ENCODE measurements around the gene CFAP92.
"Not testable (repeated sequence)": the region's sequence is repeated elsewhere in the genome, so short reads cannot be mapped to it uniquely, and the experiment has no call there.

CFAP92 gene

DNA sequence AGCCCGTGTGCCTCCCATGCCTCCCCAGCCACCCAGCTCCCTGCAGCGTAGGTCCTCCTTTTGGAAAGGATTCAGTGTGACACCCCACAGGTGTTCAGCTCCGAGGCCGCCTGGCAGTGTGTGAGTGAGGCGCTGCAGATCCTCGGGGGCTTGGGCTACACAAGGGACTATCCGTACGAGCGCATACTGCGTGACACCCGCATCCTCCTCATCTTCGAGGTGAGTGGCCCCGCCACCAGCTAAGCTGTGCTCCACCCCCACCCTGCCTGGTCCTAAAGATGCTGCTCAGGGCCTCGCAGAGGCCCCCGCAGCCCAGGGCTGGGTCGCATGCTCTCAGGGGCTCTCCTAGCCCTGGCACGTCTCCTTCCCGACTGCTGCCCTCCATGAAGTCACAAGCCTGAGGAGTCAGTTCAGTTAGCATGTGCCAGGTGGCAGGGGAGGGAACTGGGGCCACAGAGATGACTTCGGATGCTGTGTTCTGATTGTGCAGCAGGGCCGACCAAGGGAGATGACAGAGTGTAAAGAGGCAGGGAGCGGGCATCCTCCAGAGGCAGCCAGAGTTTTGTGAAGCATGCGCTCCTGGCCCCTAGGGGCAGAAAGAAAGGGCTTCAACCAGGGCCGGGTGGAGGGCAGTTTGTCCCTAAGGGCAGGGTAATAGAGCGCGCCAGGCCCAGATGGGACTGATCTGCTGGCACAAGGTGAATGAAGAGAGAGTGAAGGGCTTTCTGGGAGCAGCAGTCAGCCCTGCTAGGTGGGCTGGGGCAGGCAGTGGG is 87.7 kb downstream of the CFAP92 start:
- in situ Hi-C loops (cut with MboI; ENCODE audit: low sequenced_read_pairs), result no loop called here

DNA sequence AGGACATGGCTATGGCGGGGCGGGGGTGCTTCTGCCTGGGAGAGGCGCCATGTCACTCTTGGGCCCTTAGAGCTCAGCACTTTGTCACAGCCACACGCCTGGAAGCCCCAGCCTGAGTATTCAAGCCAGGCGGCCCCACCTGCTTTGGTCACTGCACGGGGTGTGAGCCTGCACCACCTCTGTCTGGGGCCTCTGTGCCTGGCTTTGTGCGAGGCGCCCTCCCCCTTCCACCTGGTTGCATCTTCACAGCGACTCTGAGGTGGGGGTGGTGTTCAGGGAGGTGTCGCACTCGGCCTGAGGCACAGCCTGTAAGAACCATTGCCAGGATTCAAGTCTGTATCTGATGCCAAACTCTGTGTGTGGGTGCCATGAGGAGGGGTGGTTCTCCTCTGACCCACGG is 90.4 kb downstream of the CFAP92 start:
- in situ Hi-C loops (cut with MboI; ENCODE audit: low sequenced_read_pairs), result no loop called here

DNA sequence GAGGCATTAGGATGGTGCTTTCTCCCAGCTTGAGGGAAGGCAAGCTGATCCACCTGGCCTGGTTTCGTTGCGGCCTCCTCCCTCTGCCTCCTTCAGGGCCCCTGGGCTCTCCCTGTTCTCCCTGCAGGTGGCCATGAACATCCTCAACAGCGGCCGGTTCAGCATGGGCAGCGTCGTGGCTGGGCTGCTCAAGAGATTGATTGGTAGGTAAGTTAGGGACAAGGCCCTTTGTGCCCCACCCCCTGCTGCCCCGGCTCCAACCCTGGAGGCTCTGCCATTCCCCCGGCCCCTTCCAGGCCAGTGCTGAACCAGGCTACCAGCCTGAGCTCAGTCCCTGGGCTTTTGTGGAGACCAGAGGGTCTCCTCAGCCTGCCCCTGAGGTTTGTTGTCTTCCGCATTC is 91.5 kb downstream of the CFAP92 start:
- in situ Hi-C loops (cut with MboI; ENCODE audit: low sequenced_read_pairs), result no loop called here

DNA sequence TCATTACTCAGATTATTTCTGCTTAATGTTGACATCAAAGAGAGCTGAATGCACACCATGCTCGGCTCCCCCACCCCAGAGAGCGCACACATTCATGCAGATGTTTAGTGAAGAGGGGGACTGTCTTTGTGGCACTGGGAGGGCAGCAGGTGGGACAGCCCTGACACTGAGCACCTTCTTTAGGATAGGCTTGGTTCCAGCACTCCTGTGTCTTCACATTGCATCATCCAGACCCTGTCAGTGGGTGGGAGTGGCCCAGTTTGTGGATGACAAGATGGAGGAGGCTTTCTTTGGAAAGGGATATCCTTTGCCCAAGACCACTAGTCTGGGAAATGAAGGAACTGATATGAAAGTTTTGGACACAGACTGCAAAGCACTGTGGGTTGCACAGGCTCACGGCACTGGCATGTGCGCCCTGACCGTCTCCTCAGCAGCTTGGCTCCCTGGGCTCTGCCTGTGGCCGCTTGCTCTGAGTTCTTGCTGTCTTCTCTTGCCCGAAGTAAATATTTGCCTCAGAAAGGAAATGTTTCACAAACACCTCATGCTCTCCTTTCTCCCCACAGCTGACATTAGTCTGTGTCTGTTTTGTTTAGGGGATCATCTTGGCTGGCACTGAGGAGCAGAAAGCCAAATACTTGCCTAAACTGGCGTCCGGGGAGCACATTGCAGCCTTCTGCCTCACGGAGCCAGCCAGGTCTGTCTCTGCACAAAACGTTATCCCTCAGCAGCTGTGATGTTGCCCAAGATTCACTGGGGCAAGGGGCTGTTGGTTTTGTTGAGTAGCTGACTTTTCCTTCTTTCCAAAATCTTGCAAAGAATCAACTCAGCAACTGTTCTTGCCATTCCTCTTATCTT is 97.8 kb downstream of the CFAP92 start:
- in situ Hi-C loops (cut with MboI; ENCODE audit: low sequenced_read_pairs), result no loop called here

DNA sequence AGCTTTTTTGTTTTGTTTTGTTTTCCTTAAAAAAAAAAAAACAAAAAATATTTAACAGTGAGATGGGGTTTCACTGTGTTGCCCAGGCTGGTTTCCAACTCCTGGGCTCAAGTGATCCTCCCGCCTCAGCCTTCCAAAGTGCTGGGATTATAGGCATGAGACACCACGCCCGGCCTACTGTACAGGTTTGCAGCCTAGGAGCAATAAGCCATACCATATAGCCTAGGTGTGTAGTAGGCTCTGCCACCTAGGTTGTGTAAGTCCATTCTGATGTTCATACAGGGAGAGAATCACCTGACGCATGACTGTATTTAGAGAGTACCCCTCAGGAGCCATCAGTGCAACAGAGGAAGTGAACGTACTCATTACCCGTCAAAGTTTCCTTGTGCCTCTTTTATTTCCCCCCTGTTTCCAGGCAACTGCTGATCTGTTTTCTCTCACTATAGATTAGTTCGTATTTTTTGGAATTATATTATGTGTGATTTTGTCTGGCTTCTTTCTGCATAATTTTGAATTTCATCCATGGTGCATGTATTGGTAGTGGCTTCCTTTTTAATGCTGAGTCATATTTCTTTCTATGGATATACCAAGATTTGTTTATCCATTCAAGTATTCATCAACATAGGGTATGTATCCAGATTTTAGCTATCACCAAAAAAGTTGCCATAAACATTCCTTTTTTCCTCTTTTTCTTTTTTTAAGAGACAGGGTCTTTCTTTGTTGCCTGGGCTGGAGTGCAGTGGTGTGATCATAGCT is 104.6 kb downstream of the CFAP92 start:
- in situ Hi-C loops (cut with MboI; ENCODE audit: low sequenced_read_pairs), result no loop called here

DNA sequence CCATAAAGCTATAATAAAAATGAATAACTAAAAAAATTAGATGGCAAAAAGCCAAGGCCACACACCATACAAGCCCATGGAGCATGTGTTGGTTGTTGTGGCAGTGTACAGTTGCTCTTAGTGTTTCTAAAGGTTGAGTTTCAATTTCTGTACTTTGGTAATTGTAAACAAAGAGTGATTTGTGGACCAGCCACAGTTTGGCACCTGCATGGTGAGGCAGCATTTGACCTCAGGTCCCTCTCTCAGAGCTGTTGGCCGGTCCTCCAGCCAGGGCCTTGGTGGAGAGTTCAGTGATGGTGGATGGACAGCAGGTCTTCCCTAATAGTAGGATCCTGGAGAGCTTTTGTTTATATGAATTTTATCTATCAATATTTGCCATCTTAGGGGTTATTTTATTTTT is 108.9 kb downstream of the CFAP92 start:
- in situ Hi-C loops (cut with MboI; ENCODE audit: low sequenced_read_pairs), result no loop called here

DNA sequence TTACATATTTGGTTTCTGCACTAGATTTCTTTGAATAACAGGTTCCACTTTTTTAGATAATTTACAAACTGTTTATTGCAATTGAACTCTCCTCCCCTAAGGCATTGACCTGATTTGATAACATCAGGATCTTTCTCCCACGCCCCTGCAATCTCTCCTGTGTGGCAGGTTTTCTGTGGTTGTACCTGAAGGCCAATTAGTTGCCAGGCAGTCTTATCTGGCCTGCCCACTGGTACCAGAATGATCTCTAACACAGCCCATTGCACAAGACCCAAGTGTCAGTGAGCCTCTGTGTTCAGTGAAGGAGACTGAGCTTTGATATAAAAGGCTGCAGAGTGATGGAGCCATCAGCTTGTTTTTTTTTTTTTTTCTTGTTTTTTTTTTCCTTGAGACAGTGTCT is 111.2 kb downstream of the CFAP92 start:
- in situ Hi-C loops (cut with MboI; ENCODE audit: low sequenced_read_pairs), result no loop called here

DNA sequence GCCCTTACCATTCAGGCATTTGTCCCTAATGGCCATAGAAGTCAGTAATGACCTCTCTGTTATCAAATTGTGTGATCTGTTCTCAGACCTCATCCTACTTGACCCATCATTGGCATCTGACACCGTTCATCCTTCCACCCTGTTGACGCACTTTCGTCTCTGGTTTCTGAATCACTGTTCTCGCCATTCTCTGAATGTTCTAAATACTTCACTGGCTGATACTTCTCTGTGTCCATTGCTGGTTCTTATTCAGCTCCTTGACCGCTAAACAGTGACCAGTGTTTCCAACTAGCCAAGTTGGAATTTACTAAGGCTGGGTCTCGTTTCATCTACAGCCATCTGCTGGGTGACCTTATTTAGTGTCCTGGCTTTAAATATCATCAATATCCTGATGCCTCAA is 112.3 kb downstream of the CFAP92 start:
- in situ Hi-C loops (cut with MboI; ENCODE audit: low sequenced_read_pairs), result no loop called here

DNA sequence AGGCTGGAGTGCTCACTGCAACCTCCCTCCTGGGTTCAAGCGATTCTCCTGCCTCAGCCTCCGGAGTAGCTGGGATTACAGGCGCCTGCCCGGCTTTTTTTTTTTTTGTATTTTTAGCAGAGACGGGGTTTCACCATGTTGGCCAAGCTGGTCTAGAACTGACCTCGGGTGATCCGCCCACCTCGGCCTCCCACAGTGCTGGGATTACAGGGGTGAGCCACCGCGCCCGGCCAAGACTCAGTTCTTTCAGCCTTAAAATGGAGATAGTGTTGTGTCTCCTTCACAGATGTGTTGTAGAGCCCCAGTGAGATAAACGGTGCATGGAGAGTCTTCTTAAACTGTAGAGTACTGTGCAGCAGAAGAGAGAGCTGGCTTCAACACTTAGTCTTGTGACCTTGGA is 113.4 kb downstream of the CFAP92 start:
- in situ Hi-C loops (cut with MboI; ENCODE audit: low sequenced_read_pairs), result not testable (repeated sequence)

DNA sequence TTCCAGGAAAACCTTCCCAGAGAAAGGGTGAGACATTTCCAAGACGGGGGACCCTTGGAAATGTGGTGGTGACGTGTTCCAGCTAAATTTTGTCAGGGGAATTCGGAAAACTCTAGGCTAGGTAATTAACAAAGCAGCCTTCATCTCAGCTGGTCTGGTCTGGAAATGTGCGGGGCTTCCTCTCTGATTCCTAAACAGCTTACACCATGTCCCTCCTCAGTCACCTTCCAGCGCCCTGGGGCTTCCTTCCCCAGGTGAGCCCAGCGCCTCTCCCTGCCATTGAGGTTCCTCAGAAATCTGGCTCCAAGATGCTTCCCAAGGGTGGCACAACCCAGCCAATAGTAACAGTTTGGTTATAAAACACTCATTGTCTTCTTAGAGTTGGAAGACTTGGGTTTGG is 113.9 kb downstream of the CFAP92 start:
- in situ Hi-C loops (cut with MboI; ENCODE audit: low sequenced_read_pairs), result no loop called here

DNA sequence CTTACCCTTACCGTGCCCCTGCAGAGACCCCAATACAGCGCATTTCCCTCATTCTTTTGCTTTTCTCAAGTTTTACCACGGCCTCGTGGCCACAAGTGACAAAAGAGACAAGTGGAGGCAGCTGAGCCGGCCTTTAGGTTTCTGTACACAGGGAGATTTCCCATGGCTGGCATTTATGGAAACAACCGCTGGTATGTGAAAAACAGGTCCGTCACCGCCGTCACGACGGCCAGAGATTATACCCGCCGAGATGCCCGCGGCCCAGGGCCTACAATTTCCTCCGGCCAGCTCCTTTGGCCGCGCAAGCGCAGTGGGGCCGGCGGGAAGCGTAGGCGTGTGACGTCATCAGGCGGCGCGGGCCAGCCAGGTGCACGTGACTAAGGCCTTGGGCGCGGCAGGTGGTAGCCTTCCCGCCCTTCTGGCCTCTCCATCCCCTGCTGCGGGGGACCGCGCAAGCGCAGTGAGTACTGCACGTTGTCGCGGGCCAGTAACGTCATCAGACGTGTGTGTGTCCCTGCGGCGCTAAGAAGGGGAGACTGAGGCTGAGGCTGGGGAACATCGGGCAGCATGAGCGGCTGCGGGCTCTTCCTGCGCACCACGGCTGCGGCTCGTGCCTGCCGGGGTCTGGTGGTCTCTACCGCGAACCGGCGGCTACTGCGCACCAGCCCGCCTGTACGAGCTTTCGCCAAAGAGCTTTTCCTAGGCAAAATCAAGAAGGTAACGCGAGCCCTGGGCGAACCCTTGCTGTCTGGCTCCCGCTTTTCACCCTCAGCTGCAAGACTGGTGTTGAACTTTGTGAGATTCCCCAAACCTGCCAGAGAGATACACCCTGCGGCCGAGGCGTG is 114.5 kb downstream of the CFAP92 start, which contains the start of gene ACAD9:
ACAD9 (plus strand) TSS at position 496 of the 845 bp plus-strand sequence; CDS start at position 568, 72 bp downstream.
- in situ Hi-C loops (cut with MboI; ENCODE audit: low sequenced_read_pairs), result no loop called here

DNA sequence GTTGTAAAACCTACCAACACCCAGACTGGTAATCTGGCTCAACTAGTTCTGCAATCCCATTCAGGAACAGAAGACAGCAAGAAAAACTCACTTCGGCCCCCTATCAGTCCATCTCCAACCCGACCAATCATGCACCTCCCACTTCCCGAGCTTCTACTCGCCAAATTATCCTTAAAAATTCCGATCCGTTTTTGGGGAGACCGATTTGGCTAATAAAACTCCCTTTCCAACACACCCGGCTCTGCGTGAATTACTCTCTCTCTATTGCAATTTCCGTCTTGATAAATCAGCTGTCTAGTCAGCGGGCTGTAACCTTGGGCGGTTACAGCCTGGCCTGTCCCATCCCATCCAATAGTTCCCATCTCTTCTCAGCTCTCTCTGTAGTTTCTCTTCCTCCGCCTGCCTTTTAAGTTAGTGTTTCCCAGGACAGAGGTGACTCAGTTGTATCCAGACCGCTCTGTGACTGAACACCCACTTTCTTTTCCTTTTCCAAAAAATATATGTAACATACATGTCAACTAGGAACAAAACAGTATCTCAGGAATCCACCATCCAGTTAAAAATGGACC is 115.2 kb downstream of the CFAP92 start:
- in situ Hi-C loops (cut with MboI; ENCODE audit: low sequenced_read_pairs), result no loop called here

DNA sequence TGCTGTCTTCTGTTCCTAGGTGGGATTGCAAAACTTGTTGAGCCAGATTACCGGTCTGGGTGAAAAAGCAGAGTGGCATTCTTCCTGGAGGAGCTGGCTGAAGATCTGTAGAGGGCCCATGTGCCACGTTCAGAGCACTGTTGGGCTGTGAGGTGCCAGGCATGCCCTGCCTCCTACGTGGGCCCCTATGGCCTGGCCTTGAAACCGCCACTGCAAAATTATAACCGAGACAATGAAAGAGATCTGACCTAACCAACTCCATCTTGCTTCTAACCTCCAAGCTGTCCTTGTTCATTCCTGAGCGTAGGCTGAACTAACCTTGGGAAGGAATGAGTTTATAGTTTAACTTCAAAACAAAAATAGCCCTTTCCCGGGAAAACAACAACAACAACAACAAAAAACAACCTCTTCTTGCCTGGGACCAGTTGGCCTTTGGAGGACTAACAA is 115.8 kb downstream of the CFAP92 start:
- in situ Hi-C loops (cut with MboI; ENCODE audit: low sequenced_read_pairs), result no loop called here

DNA sequence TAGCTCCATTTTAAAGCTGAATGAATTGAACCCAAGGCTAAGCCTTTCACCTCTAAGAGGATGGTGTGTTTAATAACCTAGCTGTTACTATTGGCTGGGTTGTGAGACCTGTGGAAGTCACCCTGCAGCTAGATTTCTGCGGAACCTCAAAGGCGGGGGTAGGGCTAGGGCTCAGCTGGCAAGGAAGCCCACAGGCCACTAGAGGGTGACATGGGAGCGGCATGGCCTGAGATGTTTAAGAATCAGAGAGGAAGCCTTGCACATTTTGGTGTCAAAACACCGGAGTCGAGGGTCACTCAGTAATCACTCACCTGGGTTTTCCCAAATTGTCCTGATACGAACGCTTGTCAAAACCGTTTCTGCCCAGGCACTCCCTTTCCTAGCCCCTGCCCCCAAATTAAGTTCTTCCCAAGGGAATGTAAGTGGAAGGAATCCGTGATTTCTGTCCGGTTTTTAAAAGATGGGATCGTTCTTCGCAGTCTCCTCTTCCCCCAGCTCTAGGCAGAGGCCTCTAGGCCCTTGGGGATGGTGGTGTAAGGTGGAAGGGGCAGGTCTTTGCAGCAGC is 118.2 kb downstream of the CFAP92 start:
- in situ Hi-C loops (cut with MboI; ENCODE audit: low sequenced_read_pairs), result no loop called here

DNA sequence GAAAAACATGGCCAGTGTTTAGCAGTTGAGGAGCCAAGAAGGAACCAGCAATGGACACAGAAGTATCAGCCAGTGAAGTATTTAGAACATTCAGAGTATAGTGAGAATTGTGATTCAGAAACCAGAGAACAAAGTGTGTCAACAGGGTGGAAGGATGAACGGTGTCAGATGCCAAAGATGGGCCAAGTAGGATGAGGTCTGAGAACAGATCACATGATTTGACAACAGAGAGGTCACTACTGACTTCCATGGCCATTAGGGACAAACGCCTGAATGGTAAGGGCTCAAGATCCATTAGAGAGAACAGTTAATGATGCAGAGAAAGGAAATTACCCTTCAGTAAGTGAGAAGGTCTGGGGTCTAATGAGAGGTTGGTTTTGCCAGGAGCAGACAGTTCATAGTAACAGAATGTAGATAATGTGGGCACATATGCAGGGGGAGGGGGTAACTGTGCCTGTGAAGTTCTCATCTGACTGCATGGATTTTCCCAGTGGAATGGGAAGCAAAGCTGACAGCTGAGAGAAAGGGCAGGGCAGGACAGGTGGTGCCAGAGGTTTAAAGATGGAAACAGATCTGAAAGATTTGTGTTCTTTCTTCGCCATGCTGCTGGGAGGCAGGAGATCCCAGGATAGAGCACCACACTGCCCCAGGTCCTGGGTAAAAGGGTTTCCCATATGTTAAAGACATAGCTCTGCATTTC is 119.2 kb downstream of the CFAP92 start:
- in situ Hi-C loops (cut with MboI; ENCODE audit: low sequenced_read_pairs), result no loop called here

DNA sequence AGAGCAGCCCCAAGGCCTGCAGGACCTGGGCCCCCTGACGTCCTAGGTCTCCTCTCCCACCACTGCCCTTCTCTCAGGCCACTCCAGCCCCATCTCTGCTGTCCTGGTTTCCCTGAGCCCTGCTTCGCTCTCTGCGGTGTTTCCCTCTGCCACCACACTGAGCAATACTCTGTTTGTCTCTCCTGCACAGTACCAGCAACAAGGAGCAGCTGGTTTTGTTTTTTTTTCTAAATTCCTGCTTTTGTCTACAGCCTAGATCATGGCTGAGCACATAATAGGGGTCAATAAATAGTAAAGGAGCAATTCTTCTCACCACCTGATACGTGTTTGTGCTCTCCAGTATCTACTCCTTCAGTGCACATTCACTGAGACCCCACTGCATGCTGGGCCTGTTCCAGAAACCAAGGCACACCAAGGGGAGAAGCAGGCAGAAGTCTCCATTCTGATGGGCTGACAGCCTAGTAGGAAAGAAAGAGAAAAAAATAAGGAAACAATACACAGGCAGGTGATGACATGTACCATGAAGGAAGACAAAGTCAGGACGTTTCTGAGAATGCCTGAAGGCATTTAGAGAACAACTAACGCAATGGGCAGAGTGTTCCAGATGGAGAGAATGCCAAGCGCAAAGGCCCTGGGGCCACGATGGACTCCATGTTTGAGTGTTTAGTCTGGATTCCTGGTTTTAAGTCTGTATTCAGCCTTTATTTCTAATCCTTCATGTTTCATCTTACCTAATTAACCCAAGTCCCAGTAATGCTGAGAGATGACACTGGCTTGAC is 120.4 kb downstream of the CFAP92 start:
- in situ Hi-C loops (cut with MboI; ENCODE audit: low sequenced_read_pairs), result no loop called here

DNA sequence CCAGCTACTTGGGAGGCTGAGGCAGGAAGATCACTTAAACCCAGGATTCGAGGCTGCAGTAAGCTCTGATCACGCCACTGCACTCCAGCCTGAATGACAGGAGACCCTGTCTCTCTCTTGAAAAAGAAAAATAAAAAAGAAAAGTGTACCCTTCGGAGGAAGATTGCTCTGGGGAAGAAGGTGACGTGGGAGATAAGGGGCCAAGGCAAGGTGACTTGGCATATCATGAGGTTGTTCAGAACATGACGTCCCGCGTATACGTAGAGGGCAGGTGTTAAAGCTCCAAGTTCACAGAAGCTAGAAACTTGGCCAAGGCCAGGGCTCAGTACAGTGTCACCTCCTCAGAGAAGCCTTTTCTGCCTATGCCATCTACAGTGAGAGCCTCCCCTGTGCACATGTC is 121.1 kb downstream of the CFAP92 start:
- in situ Hi-C loops (cut with MboI; ENCODE audit: low sequenced_read_pairs), result no loop called here

DNA sequence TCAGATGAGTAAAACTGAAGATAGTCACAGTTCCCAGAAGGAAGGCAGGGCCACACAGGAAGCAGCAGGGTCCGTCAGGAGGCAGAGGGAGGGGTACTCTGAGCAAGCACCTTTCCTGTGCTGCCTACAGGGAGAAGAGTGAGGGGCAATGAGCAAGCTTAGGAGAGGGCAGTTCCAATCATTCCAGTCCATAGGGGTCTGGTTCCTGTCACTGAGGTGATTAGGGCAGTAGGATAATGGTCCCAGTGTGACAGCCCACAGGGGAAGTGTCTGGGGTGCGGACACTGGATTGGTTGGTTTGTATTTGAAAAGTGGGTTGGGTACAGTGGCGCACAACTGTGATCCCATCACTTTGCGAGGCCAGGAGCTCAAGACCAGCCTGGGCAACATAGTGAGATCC is 121.6 kb downstream of the CFAP92 start:
- in situ Hi-C loops (cut with MboI; ENCODE audit: low sequenced_read_pairs), result no loop called here

All from hTERT RPE-1 (cell line).